ENCODE data around the gene B3GAT1. TPM values are rescaled to one million over a fixed set of nuclear protein-coding genes. Genes with fewer than 3 reads are reported as not detected.
"Not testable (repeated sequence)": the region's sequence is repeated elsewhere in the genome, so short reads cannot be mapped to it uniquely, and the experiment has no call there.

Gene B3GAT1
- total and polyA plus RNA-seq, 2 donors (not counting 1 experiment from before 2014, with no cell fraction given): under 0.01 TPM; not detected in 1

DNA sequence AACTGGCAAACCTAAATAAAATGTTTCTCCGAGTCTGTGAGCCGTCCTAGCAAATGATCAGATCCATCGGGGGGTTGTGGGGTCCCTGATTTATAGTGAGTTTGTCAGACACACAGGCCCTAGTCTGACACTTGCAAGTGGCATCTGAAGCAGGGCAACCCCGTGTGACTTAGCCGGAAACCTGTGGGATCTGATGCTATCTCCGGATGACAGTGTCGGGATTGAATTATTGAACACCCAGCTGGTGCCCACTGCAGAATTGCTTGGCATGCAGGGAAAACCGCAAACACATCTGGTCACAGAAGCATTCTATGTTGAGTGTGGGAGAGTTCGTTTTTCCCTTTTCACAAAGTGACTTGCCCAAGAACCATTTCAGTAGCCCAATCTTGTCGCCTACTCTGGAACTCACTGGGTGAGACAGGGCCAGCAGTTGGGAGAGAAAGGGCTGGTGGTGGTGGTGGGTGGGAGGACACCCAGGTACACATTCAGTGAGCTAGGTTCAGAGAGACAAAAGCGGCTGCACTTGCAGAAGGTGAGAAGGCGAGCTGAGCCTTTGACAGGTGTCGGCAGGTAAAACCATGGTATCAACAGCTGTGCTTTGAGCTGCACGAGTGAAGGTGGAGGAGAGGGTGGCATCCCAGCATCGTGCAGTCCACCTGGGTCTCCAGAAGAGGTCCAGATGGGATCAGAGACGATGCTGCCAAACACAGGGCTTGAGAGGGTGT is 33.7 kb upstream of the B3GAT1 start:
- Histone ChIP-seq H3K27me3 (ENCODE audit: control insufficient read depth, insufficient read depth, low read length) (no peaks in the 10 kb centered on the region), H4K20me1 (ENCODE audit: control insufficient read depth, extremely low read depth, insufficient read depth, low read length) (no peaks in the 10 kb centered on the region), H2AFZ (ENCODE audit: low read length) (no peak overlapping the region), H3K9me3 (ENCODE audit: control insufficient read depth, insufficient read depth, low read depth, low read length) (no peaks in the 10 kb centered on the region), H3K4me1 (ENCODE audit: control insufficient read depth, extremely low read depth, insufficient read depth, low read length) (no peaks in the 10 kb centered on the region), H3K79me2 (ENCODE audit: control insufficient read depth, insufficient read depth, low read length) (no peaks in the 10 kb centered on the region), H3K9ac (ENCODE audit: insufficient read depth, low read length) (no peak overlapping the region), H3K36me3 (ENCODE audit: control insufficient read depth, insufficient read depth, low read length) (no peaks in the 10 kb centered on the region), H3K27ac (ENCODE audit: insufficient read depth, low read length) (no peak overlapping the region), H3K4me3 (replicated peaks in 1 of 4; ENCODE audit: control extremely low read depth in 1 of 4, insufficient read depth in 1 of 4, low read depth in 3 of 4, low read length in 4 of 4) (no peak overlapping the region), H3K4me2 (ENCODE audit: extremely low read depth, insufficient read depth, low read length) (no peak overlapping the region)
- TF ChIP-seq EZH2 (IDR thresholded peaks at IDR 0.05; ENCODE audit: low read length, missing control alignments): no peak
- TF ChIP-seq CTCF (conservative IDR thresholded peaks at IDR 0.05 in 1 of 2, IDR thresholded peaks at IDR 0.05 in 1 of 2; ENCODE audit: low read depth in 1 of 2, low read length in 2 of 2): no peak
- DNase-seq (ENCODE audit: low read depth in 2 of 2): no peak

DNA sequence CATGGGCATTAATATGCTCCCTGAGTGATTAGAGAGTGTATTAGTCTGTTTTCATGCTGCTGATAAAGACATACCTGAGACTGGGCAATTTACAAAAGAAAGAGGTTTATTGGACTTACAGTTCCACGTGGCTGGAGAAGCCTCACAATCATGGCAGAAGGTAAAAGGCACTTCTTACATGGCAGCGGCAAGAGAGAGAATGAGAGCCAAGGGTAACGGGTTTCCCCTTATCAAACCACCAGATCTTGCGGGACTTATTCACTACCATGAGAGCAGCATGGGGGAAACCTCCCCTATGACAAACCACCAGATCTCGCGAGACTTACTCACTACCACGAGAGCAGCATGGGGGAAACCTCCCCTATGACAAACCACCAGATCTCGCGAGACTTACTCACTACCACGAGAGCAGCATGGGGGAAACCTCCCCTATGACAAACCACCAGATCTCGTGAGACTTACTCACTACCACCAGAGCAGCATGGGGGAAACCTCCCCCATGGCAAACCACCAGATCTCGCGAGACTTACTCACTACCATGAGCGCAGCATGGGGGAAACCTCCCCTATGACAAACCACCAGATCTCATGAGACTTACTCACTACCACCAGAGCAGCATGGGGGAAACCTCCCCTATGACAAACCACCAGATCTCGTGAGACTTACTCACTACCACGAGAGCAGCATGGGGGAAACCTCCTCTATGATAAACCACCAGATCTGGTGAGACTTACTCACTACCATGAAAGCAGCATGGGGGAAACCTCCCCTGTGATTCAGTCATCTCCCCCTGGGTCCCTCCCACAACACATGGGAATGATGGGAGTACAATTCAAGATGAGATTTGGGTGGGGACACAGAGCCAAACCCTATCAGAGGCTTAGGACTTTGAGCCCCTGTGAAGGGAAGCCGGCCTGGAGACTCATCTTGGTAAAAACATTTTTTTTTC is 32.4 kb upstream of the B3GAT1 start:
- not testable (repeated sequence) for H4K20me1 ChIP-seq (ENCODE audit: control insufficient read depth, extremely low read depth, insufficient read depth, low read length); H3K4me3 ChIP-seq (replicated peaks in 1 of 4; ENCODE audit: control extremely low read depth in 1 of 4, insufficient read depth in 1 of 4, low read depth in 3 of 4, low read length in 4 of 4); H3K4me2 ChIP-seq (ENCODE audit: extremely low read depth, insufficient read depth, low read length); H3K9me3 ChIP-seq (ENCODE audit: control insufficient read depth, insufficient read depth, low read depth, low read length); H3K79me2 ChIP-seq (ENCODE audit: control insufficient read depth, insufficient read depth, low read length); H3K4me1 ChIP-seq (ENCODE audit: control insufficient read depth, extremely low read depth, insufficient read depth, low read length); H2AFZ ChIP-seq (ENCODE audit: low read length); H3K9ac ChIP-seq (ENCODE audit: insufficient read depth, low read length); DNase-seq (ENCODE audit: low read depth in 2 of 2); H3K36me3 ChIP-seq (ENCODE audit: control insufficient read depth, insufficient read depth, low read length); H3K27me3 ChIP-seq (ENCODE audit: control insufficient read depth, insufficient read depth, low read length); H3K27ac ChIP-seq (ENCODE audit: insufficient read depth, low read length)

DNA sequence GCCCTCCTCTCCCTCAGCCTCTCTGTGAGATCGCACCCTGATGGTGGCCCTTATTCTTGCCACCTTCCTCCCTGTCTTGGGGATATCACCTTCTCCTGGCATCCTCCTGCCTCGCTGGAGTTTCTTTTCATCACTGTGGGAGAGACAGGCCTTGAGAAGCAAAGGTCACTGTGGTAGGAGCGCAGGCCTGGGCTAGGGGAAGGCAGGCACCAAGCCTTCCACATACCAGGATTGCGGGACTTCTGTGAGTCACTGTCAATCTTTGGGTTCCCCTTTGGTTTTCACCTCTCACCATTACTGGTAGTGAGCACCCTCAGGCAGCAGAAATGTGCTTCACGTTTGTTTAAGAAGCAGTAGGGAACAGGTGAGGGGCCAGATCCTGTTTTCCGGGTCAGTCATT is 31.2 kb upstream of the B3GAT1 start:
- Histone ChIP-seq H3K27me3 (ENCODE audit: control insufficient read depth, insufficient read depth, low read length) (no peaks in the 10 kb centered on the region), H3K27ac (ENCODE audit: insufficient read depth, low read length) (no peak overlapping the region), H3K36me3 (ENCODE audit: control insufficient read depth, insufficient read depth, low read length) (no peaks in the 10 kb centered on the region), H3K9ac (ENCODE audit: insufficient read depth, low read length) (no peak overlapping the region), H3K4me3 (replicated peaks in 1 of 4; ENCODE audit: control extremely low read depth in 1 of 4, insufficient read depth in 1 of 4, low read depth in 3 of 4, low read length in 4 of 4) (no peak overlapping the region), H3K4me2 (ENCODE audit: extremely low read depth, insufficient read depth, low read length) (no peak overlapping the region), H4K20me1 (ENCODE audit: control insufficient read depth, extremely low read depth, insufficient read depth, low read length) (no peaks in the 10 kb centered on the region), H3K9me3 (ENCODE audit: control insufficient read depth, insufficient read depth, low read depth, low read length) (no peaks in the 10 kb centered on the region), H2AFZ (ENCODE audit: low read length) (no peak overlapping the region), H3K4me1 (ENCODE audit: control insufficient read depth, extremely low read depth, insufficient read depth, low read length) (no peaks in the 10 kb centered on the region), H3K79me2 (ENCODE audit: control insufficient read depth, insufficient read depth, low read length) (no peaks in the 10 kb centered on the region)
- no peak for DNase-seq (ENCODE audit: low read depth in 2 of 2)
- TF ChIP-seq CTCF (conservative IDR thresholded peaks at IDR 0.05 in 1 of 2, IDR thresholded peaks at IDR 0.05 in 1 of 2; ENCODE audit: low read depth in 1 of 2, low read length in 2 of 2): no peak
- no peak for TF ChIP-seq EZH2 (IDR thresholded peaks at IDR 0.05; ENCODE audit: low read length, missing control alignments)

All from fibroblast of lung (primary cell).